Measurements from ENCODE around the gene CLIC6. TPM values are rescaled to one million over a fixed set of nuclear protein-coding genes. Genes with fewer than 3 reads are reported as not detected.

CLIC6 gene
- total and polyA plus RNA-seq, 2 of the 4 experiments (the other 2 are of a cell fraction) = not detected

- in situ Hi-C loops (cut with MboI; ENCODE audit: low sequenced_read_pairs) = no loop called here
- no peak overlapping the region for H2BK20ac ChIP-seq (ENCODE audit: low read depth, low read length)
- H3K56ac ChIP-seq (ENCODE audit: extremely low read depth, insufficient read depth, low read length) = no peak overlapping the region
- H2AFZ ChIP-seq (replicated peaks; ENCODE audit: low read length, poor library complexity) = no peak overlapping the region
- no peak overlapping the region for H3K23ac ChIP-seq (ENCODE audit: low read depth, low read length)
- H3K36me3 ChIP-seq (ENCODE audit: control insufficient read depth, insufficient read depth, low read length) = no peaks in the 10 kb centered on the region
- TF ChIP-seq, protein P1, sequence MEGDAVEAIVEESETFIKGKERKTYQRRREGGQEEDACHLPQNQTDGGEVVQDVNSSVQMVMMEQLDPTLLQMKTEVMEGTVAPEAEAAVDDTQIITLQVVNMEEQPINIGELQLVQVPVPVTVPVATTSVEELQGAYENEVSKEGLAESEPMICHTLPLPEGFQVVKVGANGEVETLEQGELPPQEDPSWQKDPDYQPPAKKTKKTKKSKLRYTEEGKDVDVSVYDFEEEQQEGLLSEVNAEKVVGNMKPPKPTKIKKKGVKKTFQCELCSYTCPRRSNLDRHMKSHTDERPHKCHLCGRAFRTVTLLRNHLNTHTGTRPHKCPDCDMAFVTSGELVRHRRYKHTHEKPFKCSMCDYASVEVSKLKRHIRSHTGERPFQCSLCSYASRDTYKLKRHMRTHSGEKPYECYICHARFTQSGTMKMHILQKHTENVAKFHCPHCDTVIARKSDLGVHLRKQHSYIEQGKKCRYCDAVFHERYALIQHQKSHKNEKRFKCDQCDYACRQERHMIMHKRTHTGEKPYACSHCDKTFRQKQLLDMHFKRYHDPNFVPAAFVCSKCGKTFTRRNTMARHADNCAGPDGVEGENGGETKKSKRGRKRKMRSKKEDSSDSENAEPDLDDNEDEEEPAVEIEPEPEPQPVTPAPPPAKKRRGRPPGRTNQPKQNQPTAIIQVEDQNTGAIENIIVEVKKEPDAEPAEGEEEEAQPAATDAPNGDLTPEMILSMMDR (conservative IDR thresholded peaks at IDR 0.05; ENCODE audit: low read depth, low read length) = no peak
- TF ChIP-seq RAD21 (IDR thresholded peaks at IDR 0.05; ENCODE audit: low read length) (no peak), POLR2A (IDR thresholded peaks at IDR 0.05; ENCODE audit: low read depth, low read length) (no peak), MAZ (IDR thresholded peaks at IDR 0.05; ENCODE audit: borderline replicate concordance, low read depth, low read length) (no peak), MAFK (IDR thresholded peaks at IDR 0.05; ENCODE audit: low read depth, low read length) (no peak), NFE2L2 (IDR thresholded peaks at IDR 0.05; ENCODE audit: low read depth, low read length) (no peak), SMC3 (IDR thresholded peaks at IDR 0.05; ENCODE audit: low read depth, low read length) (no peak), FOS (IDR thresholded peaks at IDR 0.05; ENCODE audit: low read depth, low read length) (no peak), CEBPB (IDR thresholded peaks at IDR 0.05; ENCODE audit: low read depth, low read length) (no peak), MXI1 (IDR thresholded peaks at IDR 0.05; ENCODE audit: borderline replicate concordance, low read depth, low read length) (no peak), RCOR1 (IDR thresholded peaks at IDR 0.05; ENCODE audit: insufficient replicate concordance, low read length) (no peak), CHD1 (IDR thresholded peaks at IDR 0.05; ENCODE audit: low read depth, low read length) (no peak), RFX5 (IDR thresholded peaks at IDR 0.05; ENCODE audit: low read depth, low read length) (no peak), USF2 (IDR thresholded peaks at IDR 0.05; ENCODE audit: low read depth, low read length) (no peak), BHLHE40 (IDR thresholded peaks at IDR 0.05; ENCODE audit: low read depth, low read length) (no peak)
- TF ChIP-seq, protein P2, sequence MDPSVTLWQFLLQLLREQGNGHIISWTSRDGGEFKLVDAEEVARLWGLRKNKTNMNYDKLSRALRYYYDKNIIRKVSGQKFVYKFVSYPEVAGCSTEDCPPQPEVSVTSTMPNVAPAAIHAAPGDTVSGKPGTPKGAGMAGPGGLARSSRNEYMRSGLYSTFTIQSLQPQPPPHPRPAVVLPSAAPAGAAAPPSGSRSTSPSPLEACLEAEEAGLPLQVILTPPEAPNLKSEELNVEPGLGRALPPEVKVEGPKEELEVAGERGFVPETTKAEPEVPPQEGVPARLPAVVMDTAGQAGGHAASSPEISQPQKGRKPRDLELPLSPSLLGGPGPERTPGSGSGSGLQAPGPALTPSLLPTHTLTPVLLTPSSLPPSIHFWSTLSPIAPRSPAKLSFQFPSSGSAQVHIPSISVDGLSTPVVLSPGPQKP (IDR thresholded peaks at IDR 0.05; ENCODE audit: borderline replicate concordance, low read depth, low read length) = no peak
- BruUV-seq (replicated peaks) = no TSS peak
- H2AK5ac ChIP-seq (ENCODE audit: low read depth, low read length) = no peak overlapping the region
- H3K4me1 ChIP-seq (ENCODE audit: control insufficient read depth, insufficient read depth, low read length) = no peaks in the 10 kb centered on the region
- H3K9me1 ChIP-seq (ENCODE audit: insufficient read depth, low read length) = no peaks in the 10 kb centered on the region
- H2BK5ac ChIP-seq (ENCODE audit: low read depth, low read length, poor library complexity, severe bottlenecking) = no peak overlapping the region
- H2AK9ac ChIP-seq (replicated peaks; ENCODE audit: low read depth, low read length, poor library complexity) = no peak overlapping the region
- no peak overlapping the region for H4K91ac ChIP-seq (ENCODE audit: insufficient read depth, low read depth, low read length)
- no peak overlapping the region for H2BK15ac ChIP-seq (ENCODE audit: low read depth, low read length)
- intact Hi-C loops (cut with micrococcal nuclease) = no loop called here
- no peak overlapping the region for H3K27ac ChIP-seq (ENCODE audit: insufficient read depth, low read length)
- dilution Hi-C loops (cut with HindIII; ENCODE audit: low sequenced_read_pairs, unreplicated experiment) = no loop called here
- CTCF ChIA-PET = no interaction called here
- H3K79me1 ChIP-seq (ENCODE audit: low read depth in 1 of 2, low read length in 2 of 2) = no peaks in the 10 kb centered on the region
- H3K14ac ChIP-seq (replicated peaks; ENCODE audit: low read depth, low read length) = no peak overlapping the region
- no peak overlapping the region for H4K5ac ChIP-seq (ENCODE audit: low read depth, low read length)
- no peak overlapping the region for H2BK120ac ChIP-seq (ENCODE audit: low read depth, low read length)
- no peak for DNase-seq
- no peaks in the 10 kb centered on the region for H4K20me1 ChIP-seq (ENCODE audit: insufficient read depth, low read length)
- no peak for ATAC-seq (ENCODE audit: low read depth)
- no peak overlapping the region for H3K9ac ChIP-seq (ENCODE audit: low read depth, low read length)
- peaks cover 2% of the 10 kb centered on the region; the same call in 1 of the 2 replicates for H3K9me3 ChIP-seq (ENCODE audit: control insufficient read depth, insufficient read depth, low read length)
- H3K4ac ChIP-seq (ENCODE audit: low read depth, low read length) = no peak overlapping the region
- H3K4me2 ChIP-seq (ENCODE audit: low read depth, low read length) = no peak overlapping the region
- no peaks in the 10 kb centered on the region for H3K27me3 ChIP-seq (ENCODE audit: control insufficient read depth, insufficient read depth, low read length)
- H3K18ac ChIP-seq (ENCODE audit: low read depth, low read length) = no peak overlapping the region
- POLR2A ChIA-PET (ENCODE audit: unreplicated experiment) = no interaction called here
- H3K4me3 ChIP-seq (ENCODE audit: insufficient read depth, low read depth, low read length) = no peak overlapping the region
- 95% methylated on average over 2 of the region's 4 CpGs; no CpG with 5 or more reads in 1 of the 2 experiments for WGBS, 2 experiments (ENCODE audit: extremely low coverage in 2 of 2, insufficient read length in 1 of 2)
- H4K8ac ChIP-seq (ENCODE audit: low read depth in 2 of 2, low read length in 2 of 2) = no peak overlapping the region
These were observed 96.8 kb downstream of the CLIC6 start for GRCh38 chr21:34765619-34766018.

All from IMR-90 (cell line).